Gastroesophageal sphincter (tissue), 4 donors: ENCODE measurements around the gene CASP10. TPM values are rescaled to one million over a fixed set of nuclear protein-coding genes. Genes with fewer than 3 reads are reported as not detected.
A peak's percentile ranks its signal among the peaks of the same experiment; 100 is the strongest.

Source experiments
- ATAC-seq: fragments of 150-250 bp; one replicate; pipeline ENCODE4 v1.9.1; 2016; ENCODE audit warnings: mild to moderate bottlenecking, moderate library complexity
- H3K27ac ChIP-seq, 4 donors: fragments of 200-600 bp; sonication (generic) in 3 of 4; 1 replicate in 3 of 4; 2 replicates in 1 of 4; pipeline ENCODE4 v1.5.1; 2016 to 2019
- H3K27me3 ChIP-seq: fragments of 200-600 bp; sonication (generic); one replicate; pipeline ENCODE4 v1.5.1; 2019
- H3K36me3 ChIP-seq, 2 donors: fragments of 200-600 bp; sonication (generic); one replicate each; pipeline ENCODE4 v1.5.1; 2019; ENCODE audit warnings: control low read depth in 1 of 2
- H3K4me1 ChIP-seq, 3 donors: fragments of 200-600 bp; sonication (generic); 1 replicate in 2 of 3; 2 replicates in 1 of 3; pipeline ENCODE4 v1.5.1; 2016 to 2019; ENCODE audit warnings: control low read depth in 2 of 3
- H3K4me3 ChIP-seq, 2 donors: fragments of 200-600 bp; sonication (generic); one replicate each; pipeline ENCODE4 v1.5.1; 2019; ENCODE audit warnings: mild to moderate bottlenecking in 1 of 2, moderate library complexity in 1 of 2
- H3K9me3 ChIP-seq, 3 donors: fragments of 200-600 bp; sonication (generic); one replicate each; pipeline ENCODE4 v1.5.1; 2017 to 2019; ENCODE audit warnings: control low read depth in 2 of 3
- EP300 ChIP-seq: sonication (generic); formaldehyde crosslinking; IDR thresholded peaks from one replicate; pipeline ENCODE4 v1.6.1; 2017; ENCODE audit warnings: antibody characterized with exemption, mild to moderate bottlenecking
- POLR2A ChIP-seq, 2 donors: fragments of 450-650 bp; IDR thresholded peaks; one replicate each; pipeline ENCODE4 v1.6.1; 2017; ENCODE audit warnings: antibody characterized with exemption in 2 of 2, mild to moderate bottlenecking in 2 of 2, moderate library complexity in 1 of 2
- POLR2AphosphoS5 ChIP-seq: sonication (generic); formaldehyde crosslinking; IDR thresholded peaks from one replicate; pipeline ENCODE4 v1.6.1; 2017; ENCODE audit warnings: antibody characterized with exemption
- WGBS, 2 donors: methylation state at CpG; one replicate each; pipeline ENCODE4 v1.1.5; 2018; ENCODE audit warnings: low coverage in 1 of 2; 5-methylcytosine and 5-hydroxymethylcytosine counted together
- total RNA-seq, 4 donors: library from RNA; depleted of rRNA; stranded (reverse); fragments of >200 nt; gene quantifications; one replicate each; pipeline ENCODE4 v1.1.0, GENCODE V29; 2016
- TF ChIP-seq, protein P1 (sequence below), 4 experiments: fragments of 200-600 bp in 2 of 4; fragments of 450-650 bp in 2 of 4; sonication (generic) in 1 of 4; IDR thresholded peaks; one replicate each; pipeline ENCODE4 v1.5.1; 2017 to 2019; ENCODE audit warnings: antibody characterized with exemption in 4 of 4, mild to moderate bottlenecking in 2 of 4, moderate library complexity in 2 of 4

Gene CASP10
- total RNA-seq, 4 donors from 2014 or later, result 2.6 to 7.5 (median 6.3) TPM

DNA sequence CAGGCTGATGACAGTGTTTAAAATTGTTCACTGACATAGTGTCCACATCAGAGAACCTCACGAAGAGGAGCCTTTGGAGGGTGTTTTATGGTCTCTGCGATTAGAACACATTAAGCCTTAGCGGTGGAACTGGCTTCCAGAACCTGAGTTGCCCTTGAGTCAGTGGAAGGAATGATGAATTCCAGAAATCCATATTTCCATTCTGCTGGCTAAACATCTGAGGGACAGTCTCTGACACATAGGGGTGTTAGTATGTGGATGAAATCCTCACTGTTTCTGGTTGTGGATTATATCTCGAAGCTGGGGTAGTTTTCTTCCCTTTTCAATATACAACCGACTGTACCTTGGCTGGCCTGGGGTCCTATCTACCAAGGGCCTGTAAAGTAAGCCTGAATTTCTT, 4.0 kb downstream of the CASP10 start:
- Histone ChIP-seq H3K27ac (no peak overlapping the region), H3K4me3 (no peak overlapping the region), H3K27me3 (no peaks in the 10 kb centered on the region), H3K9me3 (no peaks in the 10 kb centered on the region), H3K4me1 (peaks cover 0 to 6% (median 0%) of the 10 kb centered on the region in 3 donors), H3K36me3 (no peaks in the 10 kb centered on the region)
- no peak for TF ChIP-seq POLR2A (IDR thresholded peaks at IDR 0.05)
- no peak for TF ChIP-seq EP300
- TF ChIP-seq, protein P1, sequence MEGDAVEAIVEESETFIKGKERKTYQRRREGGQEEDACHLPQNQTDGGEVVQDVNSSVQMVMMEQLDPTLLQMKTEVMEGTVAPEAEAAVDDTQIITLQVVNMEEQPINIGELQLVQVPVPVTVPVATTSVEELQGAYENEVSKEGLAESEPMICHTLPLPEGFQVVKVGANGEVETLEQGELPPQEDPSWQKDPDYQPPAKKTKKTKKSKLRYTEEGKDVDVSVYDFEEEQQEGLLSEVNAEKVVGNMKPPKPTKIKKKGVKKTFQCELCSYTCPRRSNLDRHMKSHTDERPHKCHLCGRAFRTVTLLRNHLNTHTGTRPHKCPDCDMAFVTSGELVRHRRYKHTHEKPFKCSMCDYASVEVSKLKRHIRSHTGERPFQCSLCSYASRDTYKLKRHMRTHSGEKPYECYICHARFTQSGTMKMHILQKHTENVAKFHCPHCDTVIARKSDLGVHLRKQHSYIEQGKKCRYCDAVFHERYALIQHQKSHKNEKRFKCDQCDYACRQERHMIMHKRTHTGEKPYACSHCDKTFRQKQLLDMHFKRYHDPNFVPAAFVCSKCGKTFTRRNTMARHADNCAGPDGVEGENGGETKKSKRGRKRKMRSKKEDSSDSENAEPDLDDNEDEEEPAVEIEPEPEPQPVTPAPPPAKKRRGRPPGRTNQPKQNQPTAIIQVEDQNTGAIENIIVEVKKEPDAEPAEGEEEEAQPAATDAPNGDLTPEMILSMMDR (IDR thresholded peaks at IDR 0.05), result no peak
- no peak for TF ChIP-seq POLR2AphosphoS5
- 55 to 71% methylated on average over 4 to 5 of the region's 5 CpGs for WGBS, 2 donors
- no peak for ATAC-seq

DNA sequence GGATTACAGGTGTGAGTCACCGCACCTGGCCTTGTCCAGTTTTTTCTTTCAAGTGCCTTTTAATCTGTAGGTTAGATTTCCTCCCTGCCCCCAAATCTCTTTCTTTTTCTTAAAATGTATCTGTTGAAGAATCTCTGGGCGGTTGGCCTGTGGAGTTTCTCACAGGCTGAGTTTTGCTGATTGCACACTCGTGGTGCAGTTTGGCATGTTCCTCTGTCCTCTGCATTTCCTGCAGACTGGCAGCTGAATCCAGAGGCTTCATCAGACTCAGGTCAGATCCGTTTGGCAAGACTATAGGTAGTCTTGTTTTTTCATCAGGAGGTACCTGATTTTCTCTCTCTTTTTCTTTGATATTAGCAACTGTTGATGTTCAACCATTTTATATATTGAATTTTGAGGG, 5.5 kb downstream of the CASP10 start:
- no peak overlapping the region for H3K27ac ChIP-seq
- no peak overlapping the region for H3K4me3 ChIP-seq
- TF ChIP-seq POLR2AphosphoS5, result no peak
- TF ChIP-seq, protein P1 (IDR thresholded peaks at IDR 0.05), result no peak
- TF ChIP-seq EP300, result no peak
- no peak for TF ChIP-seq POLR2A (IDR thresholded peaks at IDR 0.05)
- ATAC-seq, result no peak
- no peaks in the 10 kb centered on the region for H3K9me3 ChIP-seq
- H3K27me3 ChIP-seq, result no peaks in the 10 kb centered on the region
- no peaks in the 10 kb centered on the region for H3K36me3 ChIP-seq
- WGBS, 2 donors, result 88 to 92% methylated on average over 4 of the region's 4 CpGs
- H3K4me1 ChIP-seq, result no peaks in the 10 kb centered on the region

- H3K27ac ChIP-seq, result peak overlapping the region in 1 of 4 donors; percentile 15
- H3K36me3 ChIP-seq, result no peaks in the 10 kb centered on the region
- no peak for TF ChIP-seq POLR2A (IDR thresholded peaks at IDR 0.05)
- TF ChIP-seq EP300, result no peak
- TF ChIP-seq, protein P1 (IDR thresholded peaks at IDR 0.05), result no peak
- TF ChIP-seq POLR2AphosphoS5, result no peak
- no peaks in the 10 kb centered on the region for H3K9me3 ChIP-seq
- peak; percentile 82 for ATAC-seq
- no peak overlapping the region for H3K4me3 ChIP-seq
- no peaks in the 10 kb centered on the region for H3K4me1 ChIP-seq
- WGBS, 2 donors, result 34 to 59% methylated on average over 2 to 4 of the region's 4 CpGs
- no peaks in the 10 kb centered on the region for H3K27me3 ChIP-seq
Observed at GRCh38 chr2:201191132-201191875, 8.4 kb downstream of the CASP10 start.

DNA sequence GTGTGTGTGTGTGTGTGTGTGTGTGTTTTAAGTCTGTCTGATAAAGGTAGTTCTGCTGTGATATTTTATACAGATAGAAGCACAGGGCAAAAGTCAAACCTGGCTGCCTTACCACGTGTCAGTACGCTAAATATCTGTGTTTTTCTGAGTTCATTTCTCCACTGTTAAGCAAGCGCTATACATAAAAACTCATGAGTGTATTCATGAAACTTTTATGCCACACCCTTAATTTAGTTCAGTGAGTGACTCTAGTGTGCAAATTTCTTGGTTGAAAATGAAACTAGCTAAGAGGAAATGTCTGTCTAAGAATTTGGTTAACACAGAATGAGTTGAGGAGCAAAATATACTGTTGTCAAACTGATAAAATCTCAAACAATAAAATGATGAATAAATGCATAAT, 11.2 kb downstream of the CASP10 start:
- Histone ChIP-seq H3K9me3 (no peaks in the 10 kb centered on the region), H3K27ac (no peak overlapping the region), H3K4me3 (no peak overlapping the region), H3K36me3 (no peaks in the 10 kb centered on the region), H3K4me1 (no peaks in the 10 kb centered on the region), H3K27me3 (no peaks in the 10 kb centered on the region)
- 60 to 76% methylated on average over 3 of the region's 3 CpGs for WGBS, 2 donors
- TF ChIP-seq, protein P1 (IDR thresholded peaks at IDR 0.05), result no peak
- TF ChIP-seq POLR2AphosphoS5, result no peak
- TF ChIP-seq EP300, result no peak
- no peak for TF ChIP-seq POLR2A (IDR thresholded peaks at IDR 0.05)
- ATAC-seq, result no peak

DNA sequence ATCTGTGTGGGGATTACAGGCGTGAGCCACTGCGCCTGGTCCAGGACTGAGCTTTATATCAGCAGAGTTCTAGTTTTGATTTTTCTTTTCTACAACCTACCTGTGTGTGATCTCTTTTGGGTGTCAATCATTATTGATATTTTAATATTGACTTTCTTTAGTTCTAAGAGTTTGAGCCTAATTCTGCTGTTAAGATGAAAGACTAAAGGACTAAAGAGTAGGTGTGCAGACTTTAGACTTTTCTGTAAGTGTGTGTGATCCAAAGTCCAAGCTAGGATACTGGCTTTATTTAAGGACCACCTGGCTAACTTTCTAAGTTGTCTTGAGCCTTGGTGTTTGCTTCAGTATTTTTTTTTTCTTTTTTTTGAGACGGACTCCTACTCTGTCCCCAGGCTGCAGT, 12.4 kb downstream of the CASP10 start:
- H3K27ac ChIP-seq, result no peak overlapping the region
- no peaks in the 10 kb centered on the region for H3K36me3 ChIP-seq
- H3K9me3 ChIP-seq, result no peaks in the 10 kb centered on the region
- TF ChIP-seq EP300 (no peak), POLR2A (IDR thresholded peaks at IDR 0.05) (no peak), POLR2AphosphoS5 (no peak)
- TF ChIP-seq, protein P1 (IDR thresholded peaks at IDR 0.05), result no peak
- H3K27me3 ChIP-seq, result no peaks in the 10 kb centered on the region
- ATAC-seq, result no peak
- no peak overlapping the region for H3K4me3 ChIP-seq
- WGBS, 2 donors, result 70 to 75% methylated on average over 1 to 2 of the region's 3 CpGs
- H3K4me1 ChIP-seq, result no peaks in the 10 kb centered on the region
